H1 (cell line): ENCODE data around the gene ZSCAN10. TPM values are rescaled to one million over a fixed set of nuclear protein-coding genes. Genes with fewer than 3 reads are reported as not detected.

Source experiments
- CTCF ChIA-PET: fragments of 300-600 bp; sonication (Branson Sonifier 250); formaldehyde crosslinking; loops from one replicate; lab custom pipeline; 2021; ENCODE audit not compliant: partially characterized antibody; lab: Charles Lee
- POLR2A ChIA-PET: fragments of 300-600 bp; sonication (Branson Sonifier 250); formaldehyde crosslinking; loops from one replicate; lab custom pipeline; 2021; ENCODE audit warnings: inconsistent platforms; ENCODE audit not compliant: partially characterized antibody; lab: Charles Lee
- DNase-seq, 2 experiments: peaks; one replicate each; pipeline versions ENCODE4 v3.0.0 to v3.0.0-alpha.2; 2010 to 2022; ENCODE audit warnings: low spot score in 2 of 2, low read depth in 1 of 2, mixed read lengths in 1 of 2
- FAIRE-seq: peaks from 2 replicates; lab custom pipeline; 2011; peaks lifted over from hg19 to GRCh38; lab: Jason Lieb, UNC
- H2AFZ ChIP-seq: 2 replicates; pipeline ENCODE4 v1.8.1; 2012; ENCODE audit warnings: low read length, inconsistent platforms
- H2AK5ac ChIP-seq: 2 replicates; pipeline ENCODE4 v1.6.1; 2013; ENCODE audit warnings: low read depth, low read length
- H2BK120ac ChIP-seq: replicated peaks from 2 replicates; pipeline ENCODE3; 2013; ENCODE audit warnings: low read depth, low read length, inconsistent platforms
- H2BK12ac ChIP-seq: 2 replicates; pipeline ENCODE4 v1.6.1; 2013; ENCODE audit warnings: low read depth, low read length
- H2BK15ac ChIP-seq: 2 replicates; pipeline ENCODE4 v1.6.1; 2013; ENCODE audit warnings: low read length
- H2BK20ac ChIP-seq: 2 replicates; pipeline ENCODE4 v1.6.1; 2013; ENCODE audit warnings: low read length
- H2BK5ac ChIP-seq: 2 replicates; pipeline ENCODE4 v1.6.1; 2013; ENCODE audit warnings: low read depth, low read length
- H3K14ac ChIP-seq: 2 replicates; pipeline ENCODE4 v1.6.1; 2013; ENCODE audit warnings: inconsistent platforms; ENCODE audit not compliant: insufficient read length
- H3K18ac ChIP-seq: 2 replicates; pipeline ENCODE4 v1.6.1; 2013; ENCODE audit warnings: low read length; ENCODE audit errors: extremely low read depth
- H3K23ac ChIP-seq: 2 replicates; pipeline ENCODE4 v1.6.1; 2013; ENCODE audit warnings: inconsistent platforms; ENCODE audit not compliant: insufficient read length
- H3K23me2 ChIP-seq: 2 replicates; pipeline ENCODE4 v1.6.1; 2013; ENCODE audit warnings: low read depth, low read length
- H3K27ac ChIP-seq: 2 replicates; pipeline ENCODE4 v1.6.1; 2011; ENCODE audit warnings: low read depth, low read length, inconsistent platforms
- H3K27me3 ChIP-seq, 4 experiments: replicated peaks in 1 of 4; 1 replicate in 1 of 4; 2 replicates in 3 of 4; pipeline versions ENCODE4 v1.6.1 to v1.8.1; 2011 to 2013; ENCODE audit warnings: low read length in 3 of 4, mild to moderate bottlenecking in 3 of 4, inconsistent platforms in 2 of 4, mixed read lengths in 2 of 4, moderate library complexity in 1 of 4; ENCODE audit not compliant: control insufficient read depth in 3 of 4, insufficient read depth in 3 of 4; ENCODE audit errors: extremely low read depth in 1 of 4
- H3K36me3 ChIP-seq, 4 experiments: 2 replicates each; pipeline versions ENCODE4 v1.6.1 to v1.8.1; 2011 to 2013; ENCODE audit warnings: mild to moderate bottlenecking in 4 of 4, low read length in 3 of 4, moderate library complexity in 2 of 4, control low read depth in 1 of 4, inconsistent platforms in 1 of 4; ENCODE audit not compliant: insufficient read depth in 4 of 4, control insufficient read depth in 2 of 4
- H3K4ac ChIP-seq: replicated peaks from 2 replicates; pipeline ENCODE3; 2013; ENCODE audit warnings: low read length, low read depth, mixed read lengths, inconsistent platforms; ENCODE audit not compliant: insufficient read length
- H3K4me1 ChIP-seq, 4 experiments: replicated peaks in 1 of 4; 1 replicate in 1 of 4; 2 replicates in 3 of 4; pipeline versions ENCODE4 v1.6.1 to v1.8.1; 2011 to 2013; ENCODE audit warnings: low read length in 3 of 4, inconsistent platforms in 2 of 4, mixed read lengths in 1 of 4; ENCODE audit not compliant: insufficient read depth in 4 of 4, control insufficient read depth in 3 of 4
- H3K4me2 ChIP-seq, 2 experiments: 2 replicates each; pipeline versions ENCODE4 v1.6.1 to v1.8.1; 2011 to 2013; ENCODE audit warnings: low read depth in 2 of 2, low read length in 2 of 2, control low read depth in 1 of 2, inconsistent platforms in 1 of 2, mild to moderate bottlenecking in 1 of 2; ENCODE audit not compliant: insufficient read depth in 1 of 2
- H3K4me3 ChIP-seq, 4 experiments: fragments of 200-600, 300-600 bp in 1 of 4; sonication (generic), shearing (Covaris generic), sonication (Bioruptor Twin) in 1 of 4; 2 replicates each; pipeline versions ENCODE4 v1.5.1 to v1.8.1; 2011 to 2016; ENCODE audit warnings: low read length in 4 of 4, low read depth in 3 of 4, control low read depth in 2 of 4, inconsistent platforms in 2 of 4, mild to moderate bottlenecking in 2 of 4, mixed read lengths in 1 of 4, moderate library complexity in 1 of 4; ENCODE audit not compliant: insufficient read depth in 2 of 4; ENCODE audit errors: extremely low read depth in 1 of 4
- H3K56ac ChIP-seq: replicated peaks from 2 replicates; pipeline ENCODE3; 2013; ENCODE audit warnings: low read depth, mild to moderate bottlenecking, mixed read lengths, low read length, inconsistent platforms; ENCODE audit not compliant: insufficient read length
- H3K79me1 ChIP-seq: 2 replicates; pipeline ENCODE4 v1.6.1; 2013; ENCODE audit warnings: low read depth, low read length, control low read depth
- H3K79me2 ChIP-seq, 2 experiments: 2 replicates each; pipeline versions ENCODE4 v1.6.1 to v1.8.1; 2012 to 2013; ENCODE audit warnings: low read length in 2 of 2, mild to moderate bottlenecking in 2 of 2, inconsistent platforms in 1 of 2; ENCODE audit not compliant: insufficient read depth in 2 of 2, control insufficient read depth in 1 of 2
- H3K9ac ChIP-seq, 4 experiments: replicated peaks in 1 of 4; 1 replicate in 1 of 4; 2 replicates in 3 of 4; pipeline versions ENCODE4 v1.6.1 to v1.8.1; 2011 to 2013; ENCODE audit warnings: low read depth in 3 of 4, low read length in 3 of 4, control low read depth in 2 of 4, mild to moderate bottlenecking in 2 of 4, moderate library complexity in 2 of 4, inconsistent platforms in 1 of 4; ENCODE audit errors: extremely low read depth in 1 of 4
- H3K9me3 ChIP-seq, 2 experiments: 2 replicates each; pipeline versions ENCODE4 v1.6.1 to v1.8.1; 2012 to 2013; ENCODE audit warnings: mild to moderate bottlenecking in 2 of 2, moderate library complexity in 2 of 2, control low read depth in 1 of 2, inconsistent platforms in 1 of 2, low read depth in 1 of 2, low read length in 1 of 2, mixed read lengths in 1 of 2; ENCODE audit not compliant: insufficient read depth in 2 of 2
- H4K20me1 ChIP-seq, 2 experiments: replicated peaks in 1 of 2; 2 replicates each; pipeline versions ENCODE3 to v1.8.1; 2011 to 2013; ENCODE audit warnings: inconsistent platforms in 2 of 2, low read length in 2 of 2, mild to moderate bottlenecking in 1 of 2; ENCODE audit not compliant: insufficient read depth in 2 of 2, control insufficient read depth in 1 of 2
- H4K5ac ChIP-seq: 2 replicates; pipeline ENCODE4 v1.6.1; 2013; ENCODE audit warnings: low read length, low read depth, mixed read lengths, inconsistent platforms; ENCODE audit not compliant: insufficient read length
- H4K8ac ChIP-seq: 2 replicates; pipeline ENCODE4 v1.8.0; 2013; ENCODE audit warnings: mild to moderate bottlenecking, moderate library complexity, low read length, inconsistent platforms; ENCODE audit not compliant: insufficient read depth; ENCODE audit errors: extremely low read depth
- H4K91ac ChIP-seq: replicated peaks from 2 replicates; pipeline ENCODE3; 2013; ENCODE audit warnings: low read length, mixed read lengths, inconsistent platforms; ENCODE audit not compliant: insufficient read length
- E2F6 ChIP-seq: IDR thresholded peaks from 2 replicates; pipeline ENCODE4 v1.6.1; 2012; ENCODE audit warnings: inconsistent platforms
- GTF2F1 ChIP-seq: IDR thresholded peaks from 2 replicates; pipeline ENCODE4 v1.6.1; 2012; ENCODE audit warnings: low read depth, low read length, improper control_type of control experiment, borderline replicate concordance
- KDM5A ChIP-seq: fragments of 200-600 bp; IDR thresholded peaks from 2 replicates; pipeline ENCODE4 v1.7.1; 2012; ENCODE audit warnings: mild to moderate bottlenecking, low read length, inconsistent platforms, mixed read lengths
- PHF8 ChIP-seq: fragments of 200-600 bp; sonication (generic); conservative IDR thresholded peaks from 2 replicates; pipeline ENCODE4 v1.7.1; 2012; ENCODE audit warnings: low read depth, mild to moderate bottlenecking, inconsistent platforms, low read length, moderate library complexity
- TCF12 ChIP-seq: IDR thresholded peaks from 2 replicates; pipeline ENCODE4 v1.6.1; 2011; ENCODE audit warnings: low read depth, mild to moderate bottlenecking, low read length
- WGBS, 2 experiments: shearing (Covaris generic) in 1 of 2; methylation state at CpG; one replicate each; pipeline versions ENCODE4 v1.1.6 to v1.1.7; 2013 to 2015; ENCODE audit warnings: low lambda C conversion rate in 2 of 2, mixed read lengths in 2 of 2, inconsistent platforms in 1 of 2, low coverage in 1 of 2, missing lambda C conversion rate in 1 of 2; ENCODE audit not compliant: insufficient replicate concordance in 2 of 2, insufficient coverage in 1 of 2, insufficient read length in 1 of 2; ENCODE audit errors: extremely low coverage in 1 of 2, missing lambda C conversion rate in 1 of 2; 5-methylcytosine and 5-hydroxymethylcytosine counted together
- polyA plus RNA-seq, 7 experiments: library from polyadenylated mRNA; depleted of rRNA in 3 of 7; stranded (reverse) in 5 of 7; unstranded in 2 of 7; fragments of >200 nt in 5 of 7; fragments of 200-250 nt in 2 of 7; gene quantifications; 1 replicate in 5 of 7; 2 replicates in 1 of 7; 4 replicates in 1 of 7; pipeline versions ENCODE4 v1.2.1 to v1.2.3, GENCODE V29; 2011 to 2013; ENCODE audit warnings: missing spikeins in 2 of 7, mixed read lengths in 2 of 7
- total RNA-seq: library from RNA; stranded (reverse); fragmentation: NEBNext Ultra II Directional; extraction: Animal tissue kit (Norgen Biotek cat#: 25700); gene quantifications from 2 replicates; pipeline ENCODE4 v1.2.1, GENCODE V29; 2021

ZSCAN10 gene
- total and polyA plus RNA-seq, 2 of the 8 experiments (the other 6 are each of a cell fraction or from before 2014, with no cell fraction given) = 209 to 314 TPM

- Histone ChIP-seq H3K23me2 (peaks cover 6% of the 10 kb centered on the region; the same call in 1 of the 2 replicates), H3K27ac (no peak overlapping the region), H3K4me2 (no peak overlapping the region), H2AFZ (no peak overlapping the region), H3K14ac (no peak overlapping the region), H2BK12ac (no peak overlapping the region), H4K8ac (no peak overlapping the region; the same call in 1 of the 2 replicates), H3K18ac (no peak overlapping the region), H2BK20ac (no peak overlapping the region), H2AK5ac (no peak overlapping the region), H3K79me1 (no peaks in the 10 kb centered on the region), H3K79me2 (no peaks in the 10 kb centered on the region), H4K5ac (no peak overlapping the region), H2BK15ac (no peak overlapping the region), H3K4me1 (peaks cover 0 to 3% (median 0%) of the 10 kb centered on the region in 4 experiments; a peak in 3 of 7 replicates), H3K9me3 (no peaks in the 10 kb centered on the region), H4K20me1 (peaks cover 0 to 18% of the 10 kb centered on the region in 2 experiments), H2BK120ac (no peak overlapping the region), H3K4me3 (no peak overlapping the region), H3K36me3 (no peaks in the 10 kb centered on the region; a peak in 1 of 8 replicates), H3K23ac (no peak overlapping the region), H3K9ac (no peak overlapping the region), H2BK5ac (no peak overlapping the region), H3K27me3 (peaks cover 0 to 8% (median 3%) of the 10 kb centered on the region in 4 experiments; a peak in 6 of 7 replicates), H3K56ac (no peak overlapping the region), H3K4ac (no peak overlapping the region), H4K91ac (no peak overlapping the region)
- POLR2A ChIA-PET = interaction anchor here (0.7 to 6.1 kb wide), 10 partner anchors 9 to 91 kb away, joined by 3 to 94 read pairs (median 6); partner anchors contain the start of genes BICDL2, CLDN6, HCFC1R1 and THOC6
- CTCF ChIA-PET = interaction anchor here (1.3 to 7.4 kb wide), 3 partner anchors 10 to 37 kb away, joined by 4 to 117 read pairs (median 10); no protein-coding TSS in a partner anchor
- DNase-seq (no peak), FAIRE-seq (no peak)
- 97% methylated on average over 23 of the region's 26 CpGs; no CpG with 5 or more reads in 1 of the 2 experiments for WGBS, 2 experiments
- TF ChIP-seq E2F6 (no peak), KDM5A (no peak), TCF12 (no peak), PHF8 (no peak), GTF2F1 (no peak)
Observed at GRCh38 chr16:3049921-3050481, 49.1 kb downstream of the ZSCAN10 start.
